HG02981 (cell line): ENCODE results near the gene ACSS3.

Experiments
- ATAC-seq: cut with Tn5 transposase; IDR thresholded peaks from one replicate; pipeline ENCODE4 v1.9.1; 2021; ENCODE audit warnings: mild to moderate bottlenecking, moderate library complexity; ENCODE audit not compliant: unreplicated experiment

ACSS3 gene

DNA sequence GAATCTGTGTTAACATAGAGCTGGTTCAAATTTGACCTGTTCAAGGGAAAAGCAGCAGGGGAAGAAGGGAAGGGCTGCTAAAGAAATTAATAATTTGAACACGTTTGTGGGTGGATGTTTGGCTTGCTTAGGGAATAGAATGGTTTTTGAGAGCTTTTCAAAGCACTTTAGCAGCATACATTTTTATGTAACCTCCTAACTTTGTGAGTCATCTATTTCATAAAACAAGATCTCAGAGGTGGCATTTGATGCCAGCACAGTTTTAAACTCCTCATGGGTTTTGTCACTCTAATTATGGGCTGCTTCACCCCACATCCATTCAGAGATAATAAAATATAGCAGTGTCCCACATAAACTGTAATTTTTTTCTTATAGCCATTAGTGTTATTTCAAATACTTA, 143.8 kb downstream of the ACSS3 start:
- no peak for ATAC-seq

DNA sequence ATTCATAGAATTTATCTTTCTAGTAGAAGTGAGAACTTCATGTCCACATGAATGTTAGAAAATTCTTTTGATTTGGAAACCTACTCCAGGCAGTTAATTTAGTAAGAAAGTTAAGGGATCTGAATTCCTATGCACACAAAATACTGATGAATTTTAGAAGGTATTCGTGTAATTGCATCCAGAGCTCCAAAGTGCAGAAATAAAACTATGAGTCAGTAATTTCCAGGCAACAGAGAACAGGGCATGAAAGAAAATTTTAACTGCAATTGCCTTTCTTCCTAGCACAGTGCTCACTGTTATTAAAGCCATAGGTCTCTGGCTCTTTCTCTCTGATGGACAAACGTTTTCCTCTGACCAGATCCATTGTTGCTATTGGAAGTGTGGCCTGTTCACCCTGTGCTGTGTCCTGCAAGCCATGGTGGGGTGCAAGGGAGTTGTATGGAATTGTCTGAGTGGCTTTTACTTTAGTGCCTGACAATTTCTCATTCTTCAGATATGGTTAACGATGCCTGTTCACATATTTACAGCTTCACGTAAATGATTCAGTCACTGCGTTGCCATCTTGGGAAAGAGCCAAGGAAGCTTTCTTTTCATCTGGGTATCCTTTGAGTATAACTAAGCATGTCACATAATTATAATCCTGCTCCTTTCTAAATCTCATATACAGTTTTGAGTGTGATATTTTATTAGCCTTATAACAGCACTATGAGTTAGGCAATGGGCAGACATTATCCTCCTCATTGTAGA, 145.1 kb downstream of the ACSS3 start:
- ATAC-seq, result no peak

DNA sequence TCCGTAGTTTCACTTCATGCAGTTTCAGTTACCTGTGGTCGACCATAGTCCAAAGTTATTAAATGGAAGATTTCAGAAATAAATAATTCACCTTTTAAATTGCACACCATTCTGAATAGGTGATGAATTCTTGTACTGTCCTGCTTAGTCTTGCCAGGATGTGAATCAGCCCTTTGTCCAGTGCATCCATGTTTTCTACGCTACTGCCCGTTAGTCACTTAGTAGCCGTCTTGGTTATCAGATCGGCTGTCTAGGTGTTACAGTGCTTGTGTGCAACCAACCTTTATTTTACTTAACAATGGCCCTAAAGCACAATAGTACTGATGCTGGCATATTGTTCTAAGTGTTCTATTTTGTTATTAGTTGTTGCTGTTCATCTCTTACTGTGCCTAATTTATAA, 146.7 kb downstream of the ACSS3 start:
- ATAC-seq, result no peak

- no peak for ATAC-seq
Measured at GRCh38 chr12:81229759-81230158, 151.9 kb downstream of the ACSS3 start.

- no peak for ATAC-seq
Measured at GRCh38 chr12:81231574-81232368, 153.9 kb downstream of the ACSS3 start.

- no peak for ATAC-seq
Measured at GRCh38 chr12:81245458-81245857, 167.6 kb downstream of the ACSS3 start.

DNA sequence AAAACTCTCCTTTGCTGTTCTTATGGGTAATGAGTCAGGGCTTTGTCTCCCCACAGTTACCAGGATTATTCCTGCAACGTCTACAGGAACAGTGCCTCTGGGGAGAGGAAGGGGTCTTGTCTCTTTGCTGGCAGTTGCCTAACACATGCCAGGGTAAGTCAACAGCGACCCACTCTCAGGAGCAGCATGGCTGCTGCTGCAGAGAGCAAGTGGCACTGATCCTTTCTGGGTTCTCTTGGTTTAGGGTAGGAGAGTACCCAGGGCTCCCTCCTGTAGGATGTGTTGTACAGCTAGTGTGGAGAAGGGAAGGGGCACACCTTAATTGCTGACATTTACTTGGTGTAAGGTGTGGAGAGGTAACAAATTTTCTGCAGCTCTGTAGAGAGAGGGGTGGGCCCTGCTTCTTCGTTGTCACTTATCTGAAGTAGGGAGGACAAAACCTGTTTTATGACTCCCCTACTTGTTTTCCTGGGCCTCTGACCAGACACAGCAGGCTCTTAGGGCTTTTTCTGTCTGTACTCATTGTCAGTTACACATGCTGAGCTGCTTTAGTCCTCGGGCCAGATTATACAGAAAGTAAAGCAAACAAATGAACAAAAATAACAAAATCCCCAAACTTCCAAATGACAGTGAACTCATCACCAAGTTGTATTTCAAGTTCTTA, 168.2 kb downstream of the ACSS3 start:
- no peak for ATAC-seq

- no peak for ATAC-seq
Measured at GRCh38 chr12:81249976-81250375, 172.1 kb downstream of the ACSS3 start.

GRCh38 chr12:81252228-81252627, 174.3 kb downstream of the ACSS3 start:
- ATAC-seq, result no peak

GRCh38 chr12:81253360-81253759, 175.5 kb downstream of the ACSS3 start:
- no peak for ATAC-seq

DNA sequence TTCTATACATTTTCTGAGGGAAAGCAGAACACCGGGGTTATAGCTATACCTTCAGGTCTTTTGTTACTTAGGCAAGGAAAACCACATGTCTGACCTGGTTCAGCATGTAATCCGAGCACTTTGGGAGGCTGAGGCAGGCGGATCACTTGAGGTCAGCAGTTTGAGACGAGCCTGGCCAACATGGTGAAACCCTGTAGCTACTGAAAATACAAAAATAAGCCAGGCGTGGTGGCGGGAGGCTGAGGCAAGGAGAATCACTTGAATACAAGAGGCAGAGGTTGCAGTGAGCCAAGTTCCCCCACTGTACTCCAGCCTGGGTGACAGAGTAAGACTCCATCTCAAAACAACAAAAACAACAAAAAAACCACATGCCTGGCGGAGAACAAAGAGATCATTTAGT, 177.6 kb downstream of the ACSS3 start:
- no peak for ATAC-seq

- ATAC-seq, result no peak
Measured at GRCh38 chr12:81255947-81256346, 178.1 kb downstream of the ACSS3 start.

GRCh38 chr12:81257947-81258551, 180.2 kb downstream of the ACSS3 start:
- no peak for ATAC-seq

DNA sequence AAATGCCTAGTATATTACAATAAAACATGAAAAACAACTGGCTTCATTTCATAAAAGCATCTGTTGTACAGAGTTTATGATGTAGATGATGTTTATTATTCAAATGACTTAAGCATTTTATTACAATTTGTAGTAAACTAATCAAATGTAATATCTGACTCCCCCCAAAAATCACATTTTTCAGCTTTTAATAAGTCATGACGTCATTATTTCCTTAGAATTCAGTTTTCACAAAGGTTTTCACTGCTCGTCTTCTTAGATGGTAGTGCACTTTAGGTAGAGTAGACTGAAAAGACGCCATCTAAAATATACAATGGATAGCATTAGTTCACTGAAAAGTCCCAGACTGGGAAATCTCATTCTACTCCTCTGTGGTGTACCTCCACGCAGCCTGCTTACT, 181.5 kb downstream of the ACSS3 start:
- no peak for ATAC-seq

DNA sequence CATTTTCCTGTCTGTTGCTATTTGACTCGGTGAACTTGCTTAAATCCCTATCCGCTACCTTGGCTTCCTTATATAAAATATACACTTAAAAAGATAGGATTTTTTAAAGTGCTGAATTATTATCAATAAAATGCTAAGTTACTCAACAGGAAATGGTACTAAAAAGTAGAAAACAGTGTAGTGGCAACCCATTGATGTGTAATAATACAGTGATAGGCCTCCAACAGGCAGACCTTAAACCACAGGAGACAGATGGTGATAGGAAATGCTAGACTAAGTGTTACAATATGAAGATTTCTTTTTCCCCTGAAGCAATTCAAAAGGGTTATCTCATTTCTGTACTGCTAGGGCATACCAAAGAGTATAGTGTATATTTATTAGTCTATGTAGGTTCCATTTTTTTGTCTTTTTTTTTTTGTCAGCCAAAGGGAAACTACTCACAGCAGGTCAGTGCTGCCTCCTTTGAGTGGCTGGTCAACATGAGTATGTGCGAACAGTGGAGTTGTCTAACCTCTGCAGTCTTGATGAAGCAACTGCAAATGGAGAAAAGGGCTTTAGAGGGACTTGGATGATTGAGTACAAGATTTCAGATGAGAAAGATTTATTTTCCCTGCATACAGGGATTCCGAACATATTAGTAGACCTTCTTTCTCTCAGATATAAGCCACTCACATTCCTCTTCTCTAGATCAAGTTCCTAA, 183.8 kb downstream of the ACSS3 start:
- no peak for ATAC-seq

- ATAC-seq, result no peak
Measured at GRCh38 chr12:81263072-81263471, 185.2 kb downstream of the ACSS3 start.

- no peak for ATAC-seq
Measured at GRCh38 chr12:81270385-81270784, 192.5 kb downstream of the ACSS3 start.

GRCh38 chr12:81274637-81275529, 197.0 kb downstream of the ACSS3 start:
- no peak for ATAC-seq

DNA sequence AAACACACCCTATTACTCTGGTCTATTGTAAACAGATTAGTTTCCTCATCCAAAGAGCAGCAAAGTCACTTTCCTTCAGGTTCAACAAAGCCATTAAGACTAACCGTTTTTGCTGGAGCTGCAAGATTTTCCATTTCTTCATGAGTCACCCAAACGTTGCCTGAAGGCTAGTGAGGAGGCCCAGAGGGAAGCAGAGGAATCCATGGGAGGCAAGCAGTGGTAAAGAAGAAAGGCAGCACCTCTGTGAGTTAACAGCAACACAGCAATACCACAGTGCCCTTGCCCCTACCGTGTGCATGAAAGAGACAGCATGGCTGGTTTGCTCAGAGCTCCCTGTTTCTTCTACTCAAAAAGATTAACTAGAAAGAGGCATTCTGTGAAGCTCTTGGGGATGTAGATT, 206.3 kb downstream of the ACSS3 start:
- no peak for ATAC-seq

- no peak for ATAC-seq
Measured at GRCh38 chr12:81288651-81289050, 210.8 kb downstream of the ACSS3 start.
